Mucosa of descending colon (tissue), 3 donors: ENCODE measurements around the gene EPB41L1. TPM values are rescaled to one million over a fixed set of nuclear protein-coding genes. Genes with fewer than 3 reads are reported as not detected.

ENCODE experiments used
- ATAC-seq: fragments of 200-7000 bp; cut with Tn5 transposase; one replicate; pipeline ENCODE4 v1.9.1; 2020; ENCODE audit warnings: mild to moderate bottlenecking, moderate library complexity
- DNase-seq, 3 donors: peaks; one replicate each; pipeline ENCODE4 v3.0.0-alpha.2; 2020
- H3K36me3 ChIP-seq: fragments of 200-600 bp; one replicate; pipeline ENCODE4 v1.8.0; 2021; ENCODE audit warnings: low read depth, mild to moderate bottlenecking
- H3K4me1 ChIP-seq: fragments of 200-600 bp; one replicate; pipeline ENCODE4 v1.8.0; 2021; ENCODE audit warnings: low read depth, mild to moderate bottlenecking
- H3K4me3 ChIP-seq: fragments of 200-600 bp; one replicate; pipeline ENCODE4 v1.8.0; 2021; ENCODE audit warnings: mild to moderate bottlenecking
- H3K9me3 ChIP-seq: fragments of 200-600 bp; one replicate; pipeline ENCODE4 v1.8.0; 2021; ENCODE audit warnings: mild to moderate bottlenecking
- intact Hi-C, 2 donors: fragments of 100-400 bp; cut with DNase I in 1 of 2; cut with micrococcal nuclease in 1 of 2; formaldehyde crosslinking; loops; one replicate each; pipeline versions ENCODE4 v1.11.0 to v1.11.1; 2022; cut with DNase I, micrococcal nuclease
- total RNA-seq, 3 donors: library from RNA; stranded (reverse); fragmentation: NEBNext Ultra II Directional in 2 of 3; extraction: Animal tissue kit (Norgen Biotek cat#: 25700) in 2 of 3; gene quantifications; one replicate each; pipeline versions ENCODE4 v1.2.1 to v1.2.4, GENCODE V29; 2021 to 2023
- TF ChIP-seq, protein P1 (sequence below): fragments of 200-600 bp; IDR thresholded peaks from one replicate; pipeline ENCODE4 v1.8.0; 2022; ENCODE audit warnings: antibody characterized with exemption, mild to moderate bottlenecking
- donor health status: DM: no; HTN: no; CAD: no; lungs with moderate emphysema.
- donor health status: DM: no; HTN: no; CAD: no.
- donor health status: DM: no; HTN: yes; CAD: no.

EPB41L1 gene
- total RNA-seq, 3 donors from 2014 or later = 41.0 to 95.3 (median 71.7) TPM

DNA sequence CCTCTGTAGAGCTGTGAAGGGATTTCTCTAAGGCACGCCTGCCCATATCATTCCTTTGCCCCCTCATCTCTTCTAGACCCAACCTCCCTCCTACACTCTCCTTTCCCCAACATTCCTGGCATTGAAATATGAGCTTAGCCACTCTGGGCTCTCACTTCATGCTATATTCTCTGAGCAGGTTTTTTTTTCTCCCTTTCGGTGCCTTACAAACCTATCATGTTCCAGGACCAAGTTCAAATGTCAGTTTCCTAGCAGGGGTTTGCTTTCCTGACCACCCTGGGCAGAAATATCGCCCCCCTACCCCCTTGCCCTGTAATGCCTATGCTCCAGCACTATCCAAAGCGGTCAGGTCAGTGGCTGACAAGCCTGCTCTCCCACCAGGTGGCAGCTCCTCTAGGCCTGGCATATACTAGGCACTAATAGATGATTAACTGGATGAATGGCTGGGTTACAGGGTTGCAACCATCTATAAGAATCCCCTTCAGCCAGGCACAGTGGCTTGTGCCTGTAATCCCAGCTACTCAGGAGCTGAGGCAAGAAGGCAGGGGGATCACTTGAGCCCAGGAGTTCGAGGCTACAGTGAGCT, 56.0 kb downstream of the EPB41L1 start:
- no peaks in the 10 kb centered on the region for H3K4me1 ChIP-seq
- ATAC-seq (no peak), DNase-seq (no peak)
- intact Hi-C loops = loop anchor here in 1 of 2 donors (10.0 kb wide), 1 partner anchor 224 kb away; no protein-coding TSS in a partner anchor
- no peaks in the 10 kb centered on the region for H3K36me3 ChIP-seq
- H3K4me3 ChIP-seq = no peak overlapping the region
- no peaks in the 10 kb centered on the region for H3K9me3 ChIP-seq
- TF ChIP-seq, protein P1, sequence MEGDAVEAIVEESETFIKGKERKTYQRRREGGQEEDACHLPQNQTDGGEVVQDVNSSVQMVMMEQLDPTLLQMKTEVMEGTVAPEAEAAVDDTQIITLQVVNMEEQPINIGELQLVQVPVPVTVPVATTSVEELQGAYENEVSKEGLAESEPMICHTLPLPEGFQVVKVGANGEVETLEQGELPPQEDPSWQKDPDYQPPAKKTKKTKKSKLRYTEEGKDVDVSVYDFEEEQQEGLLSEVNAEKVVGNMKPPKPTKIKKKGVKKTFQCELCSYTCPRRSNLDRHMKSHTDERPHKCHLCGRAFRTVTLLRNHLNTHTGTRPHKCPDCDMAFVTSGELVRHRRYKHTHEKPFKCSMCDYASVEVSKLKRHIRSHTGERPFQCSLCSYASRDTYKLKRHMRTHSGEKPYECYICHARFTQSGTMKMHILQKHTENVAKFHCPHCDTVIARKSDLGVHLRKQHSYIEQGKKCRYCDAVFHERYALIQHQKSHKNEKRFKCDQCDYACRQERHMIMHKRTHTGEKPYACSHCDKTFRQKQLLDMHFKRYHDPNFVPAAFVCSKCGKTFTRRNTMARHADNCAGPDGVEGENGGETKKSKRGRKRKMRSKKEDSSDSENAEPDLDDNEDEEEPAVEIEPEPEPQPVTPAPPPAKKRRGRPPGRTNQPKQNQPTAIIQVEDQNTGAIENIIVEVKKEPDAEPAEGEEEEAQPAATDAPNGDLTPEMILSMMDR = no peak

DNA sequence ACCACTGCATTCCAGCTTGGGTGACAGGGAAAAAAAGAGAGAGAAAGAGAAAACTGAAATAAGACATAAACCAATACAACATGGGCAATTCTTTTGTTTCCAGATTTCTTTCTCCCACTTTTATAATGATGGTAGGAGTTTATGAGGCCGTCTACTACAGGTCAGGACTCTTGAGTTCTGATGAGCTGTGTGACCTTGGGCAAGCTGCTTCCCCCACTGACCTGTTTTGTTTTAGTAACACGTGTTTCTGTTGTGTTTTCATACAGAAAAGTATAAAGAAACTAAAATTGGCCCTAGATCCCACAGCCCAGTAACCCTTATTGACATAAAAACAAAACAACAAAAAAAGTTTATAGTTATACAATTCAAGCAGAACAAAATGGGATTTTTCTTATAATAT, 58.8 kb downstream of the EPB41L1 start:
- no peaks in the 10 kb centered on the region for H3K36me3 ChIP-seq
- no peaks in the 10 kb centered on the region for H3K9me3 ChIP-seq
- DNase-seq (no peak), ATAC-seq (no peak)
- no peak overlapping the region for H3K4me3 ChIP-seq
- H3K4me1 ChIP-seq = no peaks in the 10 kb centered on the region
- TF ChIP-seq, protein P1 = no peak
- intact Hi-C loops = loop anchor here in 1 of 2 donors (10.0 kb wide), 1 partner anchor 221 kb away; no protein-coding TSS in a partner anchor

DNA sequence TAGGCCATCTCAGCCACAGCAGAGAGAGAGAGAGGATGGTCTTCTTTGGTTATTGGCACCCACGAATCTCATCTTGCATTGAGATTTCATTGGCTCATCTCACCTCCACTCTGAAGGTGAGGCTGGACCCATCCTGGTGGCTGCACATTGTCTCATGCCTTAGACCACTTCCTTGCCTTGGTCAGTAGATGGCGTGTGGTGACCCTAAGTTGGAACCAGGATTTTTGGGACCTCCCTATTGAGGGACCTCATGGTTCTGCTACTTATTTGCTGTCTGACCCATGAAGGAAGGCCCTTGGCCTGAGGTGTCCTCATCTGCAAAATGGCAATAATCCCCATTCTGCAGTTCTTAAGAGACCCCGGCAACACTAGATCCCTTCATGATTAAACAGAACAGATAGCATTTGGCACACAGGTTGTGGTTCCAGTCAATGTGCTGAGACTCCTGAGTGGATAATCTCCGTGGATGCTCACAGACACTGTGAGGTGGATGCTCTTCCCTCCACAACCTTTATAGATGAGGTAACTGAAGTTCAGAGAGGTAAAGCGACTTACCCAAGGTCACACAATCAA, 60.2 kb downstream of the EPB41L1 start:
- H3K4me1 ChIP-seq = no peaks in the 10 kb centered on the region
- no peak overlapping the region for H3K4me3 ChIP-seq
- intact Hi-C loops = loop anchor here in 1 of 2 donors (10.0 kb wide), 1 partner anchor 220 kb away; no protein-coding TSS in a partner anchor
- DNase-seq (no peak), ATAC-seq (peak; percentile 33)
- no peaks in the 10 kb centered on the region for H3K9me3 ChIP-seq
- TF ChIP-seq, protein P1 = no peak
- H3K36me3 ChIP-seq = no peaks in the 10 kb centered on the region

DNA sequence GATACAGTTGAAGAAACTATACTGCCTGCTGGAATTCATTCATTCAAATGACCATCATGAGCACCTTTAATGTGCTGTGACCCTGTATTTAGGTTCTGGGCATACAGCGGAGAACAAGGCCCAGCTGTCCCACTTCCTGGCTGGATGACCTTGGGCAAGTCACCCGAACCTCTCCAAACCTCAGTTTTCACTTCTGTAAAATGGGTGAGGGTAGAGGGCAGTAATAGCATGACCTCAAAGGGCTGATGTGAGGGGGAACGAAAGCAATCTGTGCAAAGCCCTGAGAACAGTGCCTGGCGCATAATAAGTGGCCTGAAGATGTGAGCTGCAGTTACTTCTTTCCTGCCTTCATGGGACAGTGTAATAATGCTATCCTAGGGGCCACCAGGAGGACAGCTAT, 61.2 kb downstream of the EPB41L1 start:
- no peaks in the 10 kb centered on the region for H3K9me3 ChIP-seq
- ATAC-seq (no peak), DNase-seq (no peak)
- H3K36me3 ChIP-seq = no peaks in the 10 kb centered on the region
- intact Hi-C loops = loop anchor here in 1 of 2 donors (10.0 kb wide), 1 partner anchor 219 kb away; no protein-coding TSS in a partner anchor
- no peak overlapping the region for H3K4me3 ChIP-seq
- no peaks in the 10 kb centered on the region for H3K4me1 ChIP-seq
- TF ChIP-seq, protein P1 = no peak

DNA sequence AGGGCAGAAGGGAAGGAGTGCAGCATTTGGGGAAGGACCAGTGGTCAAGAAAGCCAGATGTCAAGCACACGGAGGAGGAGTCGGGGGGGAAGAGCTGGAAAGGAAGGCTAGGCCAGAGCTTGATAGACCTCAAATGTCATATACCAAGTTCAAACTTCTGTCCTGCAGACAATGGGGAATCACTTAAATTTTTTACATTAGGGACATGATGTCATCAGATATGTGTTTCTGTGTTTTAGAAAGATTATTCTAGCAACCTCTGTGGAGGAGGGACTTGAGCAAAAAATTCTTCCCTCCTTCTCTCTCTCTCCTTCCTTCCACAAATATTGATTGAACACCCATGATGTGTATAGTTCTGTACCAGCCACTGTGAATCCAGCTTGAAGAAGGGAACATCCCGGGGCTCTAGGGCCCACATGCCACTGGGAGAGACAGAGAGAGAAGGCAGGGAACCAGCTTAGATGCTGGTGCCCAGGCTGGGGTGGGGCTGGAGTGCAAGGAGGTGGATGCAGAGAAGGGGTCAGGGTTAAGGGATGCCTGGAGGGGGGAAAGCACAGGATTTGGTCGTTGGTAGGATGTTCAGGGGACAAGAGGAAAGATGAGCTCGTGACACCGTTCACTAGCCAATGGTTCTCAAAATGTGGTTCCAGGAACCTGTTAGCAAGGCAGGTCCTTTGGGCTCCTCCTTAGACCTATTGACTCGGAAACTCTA, 61.9 kb downstream of the EPB41L1 start:
- H3K4me3 ChIP-seq = no peak overlapping the region
- DNase-seq (no peak), ATAC-seq (no peak)
- no peaks in the 10 kb centered on the region for H3K4me1 ChIP-seq
- no peaks in the 10 kb centered on the region for H3K36me3 ChIP-seq
- H3K9me3 ChIP-seq = no peaks in the 10 kb centered on the region
- TF ChIP-seq, protein P1 = no peak
- intact Hi-C loops = loop anchor here in 1 of 2 donors (10.0 kb wide), 1 partner anchor 218 kb away; no protein-coding TSS in a partner anchor
